HepG2 (cell line): ENCODE results near the gene TMEM121. TPM values are rescaled to one million over a fixed set of nuclear protein-coding genes. Genes with fewer than 3 reads are reported as not detected.
A peak's percentile ranks its signal among the peaks of the same experiment; 100 is the strongest.

Experiments used
- ARHGAP35 ChIP-seq: sonication (generic); formaldehyde crosslinking; IDR thresholded peaks from 2 replicates; pipeline ENCODE4 v1.9.0; 2022; ENCODE audit warnings: mild to moderate bottlenecking, inconsistent platforms, moderate library complexity, missing genetic modification reagents, borderline replicate concordance
- BORCS8-MEF2B ChIP-seq: sonication (generic); formaldehyde crosslinking; IDR thresholded peaks from 2 replicates; pipeline ENCODE4 v1.8.0; 2022; ENCODE audit warnings: mild to moderate bottlenecking, missing genetic modification reagents
- CCDC6 ChIP-seq: sonication (generic); formaldehyde crosslinking; IDR thresholded peaks from 2 replicates; pipeline ENCODE4 v1.8.1; 2022; ENCODE audit warnings: mild to moderate bottlenecking, missing genetic modification reagents, moderate library complexity
- ERF ChIP-seq: IDR thresholded peaks from 2 replicates; pipeline ENCODE4 v1.6.1; 2018; ENCODE audit warnings: missing biosample characterization, missing genetic modification reagents
- IKZF1 ChIP-seq: fragments of 450-650 bp; IDR thresholded peaks from 2 replicates; pipeline ENCODE4 v1.7.1; 2016
- ISL2 ChIP-seq: sonication (generic); formaldehyde crosslinking; IDR thresholded peaks from 2 replicates; pipeline ENCODE4 v1.5.0; 2020; ENCODE audit warnings: missing genetic modification reagents
- KAT8 ChIP-seq: IDR thresholded peaks from 2 replicates; pipeline ENCODE4 v1.6.1; 2016; ENCODE audit warnings: missing genetic modification reagents, missing compliant biosample characterization
- NFIC ChIP-seq: IDR thresholded peaks from 2 replicates; pipeline ENCODE4 v1.6.1; 2012; ENCODE audit warnings: mild to moderate bottlenecking, low read length, inconsistent platforms
- RFX1 ChIP-seq: fragments of 450-650 bp; IDR thresholded peaks from 2 replicates; pipeline ENCODE4 v1.6.1; 2017
- THYN1 ChIP-seq: sonication (generic); formaldehyde crosslinking; IDR thresholded peaks from 2 replicates; pipeline ENCODE4 v1.8.1; 2023; ENCODE audit warnings: low read depth, mild to moderate bottlenecking, moderate library complexity, missing genetic modification reagents, borderline replicate concordance
- TOPORS ChIP-seq: sonication (generic); formaldehyde crosslinking; IDR thresholded peaks from 2 replicates; pipeline ENCODE4 v1.8.0; 2023; ENCODE audit warnings: mild to moderate bottlenecking, missing genetic modification reagents
- ZNF274 ChIP-seq: sonication (generic); formaldehyde crosslinking; IDR thresholded peaks from 2 replicates; pipeline ENCODE4 v1.5.1; 2020; ENCODE audit warnings: mild to moderate bottlenecking, missing genetic modification reagents
- ZNF441 ChIP-seq: sonication (generic); formaldehyde crosslinking; IDR thresholded peaks from 2 replicates; pipeline ENCODE4 v1.7.0; 2021; ENCODE audit warnings: missing genetic modification reagents, borderline replicate concordance
- ZNF546 ChIP-seq: sonication (generic); formaldehyde crosslinking; conservative IDR thresholded peaks from 2 replicates; pipeline ENCODE4 v1.8.1; 2023; ENCODE audit warnings: mild to moderate bottlenecking, missing genetic modification reagents
- ZNF547 ChIP-seq: sonication (generic); formaldehyde crosslinking; IDR thresholded peaks from 2 replicates; pipeline ENCODE4 v1.5.1; 2020; ENCODE audit warnings: mild to moderate bottlenecking, missing genetic modification reagents
- ZSCAN29 ChIP-seq: sonication (generic); formaldehyde crosslinking; conservative IDR thresholded peaks from 2 replicates; pipeline ENCODE4 v1.4.0; 2020; ENCODE audit warnings: mild to moderate bottlenecking, missing genetic modification reagents
- polyA plus RNA-seq, 8 experiments: library from polyadenylated mRNA; depleted of rRNA in 3 of 8; stranded (reverse) in 7 of 8; unstranded in 1 of 8; fragments of >200 nt; fragmentation: Illumina TruSeq in 4 of 8; extraction: Trizol in 4 of 8; gene quantifications; 2 replicates each; pipeline versions ENCODE4 v1.2.1 to v1.2.3, GENCODE V29; 2011 to 2016; ENCODE audit warnings: low read depth in 4 of 8, missing spikeins in 1 of 8, mixed read lengths in 1 of 8; ENCODE audit not compliant: insufficient read depth in 1 of 8
- total RNA-seq, 5 experiments: library from RNA; depleted of rRNA; stranded (reverse); fragments of >200 nt; fragmentation: Illumina TruSeq; extraction: Trizol; gene quantifications; 2 replicates each; pipeline ENCODE4 v1.2.3, GENCODE V29; 2016; ENCODE audit warnings: low read depth in 1 of 5
- TF ChIP-seq, protein P1 (sequence below): sonication (generic); formaldehyde crosslinking; IDR thresholded peaks from 2 replicates; pipeline ENCODE4 v1.5.1; 2020; ENCODE audit warnings: missing genetic modification reagents, mild to moderate bottlenecking, borderline replicate concordance
- TF ChIP-seq, protein P2 (sequence below): sonication (generic); formaldehyde crosslinking; IDR thresholded peaks from 2 replicates; pipeline ENCODE4 v1.4.0; 2020; ENCODE audit warnings: missing genetic modification reagents, mild to moderate bottlenecking, borderline replicate concordance
- TF ChIP-seq, protein P3 (sequence below): IDR thresholded peaks from 2 replicates; pipeline ENCODE4 v1.6.1; 2016; ENCODE audit warnings: low read depth, control low read depth
- TF ChIP-seq, protein P4 (sequence below): sonication (generic); formaldehyde crosslinking; IDR thresholded peaks from 2 replicates; pipeline ENCODE4 v1.8.1; 2023; ENCODE audit warnings: mild to moderate bottlenecking, missing genetic modification reagents

Gene TMEM121
- total and polyA plus RNA-seq, 2 of the 13 experiments (the other 11 are each of a cell fraction or from before 2014, with no cell fraction given): 6.6 to 19.0 TPM

DNA sequence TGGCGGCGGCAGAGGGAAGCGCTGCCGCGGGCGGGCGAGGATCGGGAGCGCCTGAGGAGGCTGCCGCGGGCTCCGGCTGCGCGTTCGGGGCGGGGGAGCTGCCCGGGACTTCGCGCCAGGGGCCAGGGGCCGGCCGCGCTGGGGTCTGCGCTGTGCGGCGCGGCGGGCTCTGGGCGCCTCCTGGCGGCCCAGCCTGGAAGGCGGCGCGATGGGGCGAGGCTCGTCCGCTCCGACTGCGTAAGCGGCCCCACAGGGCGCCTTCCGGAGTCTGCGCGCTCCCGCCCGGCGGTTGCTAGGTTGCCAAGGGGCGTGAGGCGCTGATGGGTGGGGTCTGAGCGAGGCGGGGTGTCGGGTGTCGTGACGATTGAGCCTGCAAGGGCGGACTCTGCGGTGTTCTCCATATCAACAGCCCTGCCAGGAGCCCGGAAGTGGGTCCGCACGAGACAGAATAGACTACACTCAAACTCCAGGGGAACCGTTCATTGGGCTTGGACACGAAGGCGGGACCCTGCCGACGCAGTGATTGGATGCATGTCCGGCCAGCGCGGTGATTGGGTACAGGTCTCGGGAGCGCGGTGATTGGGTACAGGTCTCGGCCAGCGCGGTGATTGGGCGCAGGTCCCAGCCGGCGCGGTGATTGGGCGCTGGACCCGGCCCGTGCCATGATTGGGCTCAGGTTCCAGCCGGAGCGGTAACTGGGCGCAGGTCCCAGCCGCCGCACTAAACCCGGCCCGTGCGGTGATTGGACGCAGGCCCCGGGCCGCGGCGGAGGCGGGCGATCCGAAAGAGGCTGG is 35.6 kb upstream of the TMEM121 start, which contains the start of gene TEDC1 (continued):
- TF ChIP-seq ERF: peak; percentile 81; the same call in 1 of the 2 replicates
- peak; percentile 84 for TF ChIP-seq RFX1
- peak; percentile 99 for TF ChIP-seq ZSCAN29
- TF ChIP-seq, protein P1, sequence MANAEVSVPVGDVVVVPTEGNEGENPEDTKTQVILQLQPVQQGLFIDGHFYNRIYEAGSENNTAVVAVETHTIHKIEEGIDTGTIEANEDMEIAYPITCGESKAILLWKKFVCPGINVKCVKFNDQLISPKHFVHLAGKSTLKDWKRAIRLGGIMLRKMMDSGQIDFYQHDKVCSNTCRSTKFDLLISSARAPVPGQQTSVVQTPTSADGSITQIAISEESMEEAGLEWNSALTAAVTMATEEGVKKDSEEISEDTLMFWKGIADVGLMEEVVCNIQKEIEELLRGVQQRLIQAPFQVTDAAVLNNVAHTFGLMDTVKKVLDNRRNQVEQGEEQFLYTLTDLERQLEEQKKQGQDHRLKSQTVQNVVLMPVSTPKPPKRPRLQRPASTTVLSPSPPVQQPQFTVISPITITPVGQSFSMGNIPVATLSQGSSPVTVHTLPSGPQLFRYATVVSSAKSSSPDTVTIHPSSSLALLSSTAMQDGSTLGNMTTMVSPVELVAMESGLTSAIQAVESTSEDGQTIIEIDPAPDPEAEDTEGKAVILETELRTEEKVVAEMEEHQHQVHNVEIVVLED: peak; percentile 76
- TF ChIP-seq, protein P2, sequence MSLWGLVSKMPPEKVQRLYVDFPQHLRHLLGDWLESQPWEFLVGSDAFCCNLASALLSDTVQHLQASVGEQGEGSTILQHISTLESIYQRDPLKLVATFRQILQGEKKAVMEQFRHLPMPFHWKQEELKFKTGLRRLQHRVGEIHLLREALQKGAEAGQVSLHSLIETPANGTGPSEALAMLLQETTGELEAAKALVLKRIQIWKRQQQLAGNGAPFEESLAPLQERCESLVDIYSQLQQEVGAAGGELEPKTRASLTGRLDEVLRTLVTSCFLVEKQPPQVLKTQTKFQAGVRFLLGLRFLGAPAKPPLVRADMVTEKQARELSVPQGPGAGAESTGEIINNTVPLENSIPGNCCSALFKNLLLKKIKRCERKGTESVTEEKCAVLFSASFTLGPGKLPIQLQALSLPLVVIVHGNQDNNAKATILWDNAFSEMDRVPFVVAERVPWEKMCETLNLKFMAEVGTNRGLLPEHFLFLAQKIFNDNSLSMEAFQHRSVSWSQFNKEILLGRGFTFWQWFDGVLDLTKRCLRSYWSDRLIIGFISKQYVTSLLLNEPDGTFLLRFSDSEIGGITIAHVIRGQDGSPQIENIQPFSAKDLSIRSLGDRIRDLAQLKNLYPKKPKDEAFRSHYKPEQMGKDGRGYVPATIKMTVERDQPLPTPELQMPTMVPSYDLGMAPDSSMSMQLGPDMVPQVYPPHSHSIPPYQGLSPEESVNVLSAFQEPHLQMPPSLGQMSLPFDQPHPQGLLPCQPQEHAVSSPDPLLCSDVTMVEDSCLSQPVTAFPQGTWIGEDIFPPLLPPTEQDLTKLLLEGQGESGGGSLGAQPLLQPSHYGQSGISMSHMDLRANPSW: 0 out of 2 replicates have a peak, but pooled peaks have one; percentile 37
- TF ChIP-seq, protein P3, sequence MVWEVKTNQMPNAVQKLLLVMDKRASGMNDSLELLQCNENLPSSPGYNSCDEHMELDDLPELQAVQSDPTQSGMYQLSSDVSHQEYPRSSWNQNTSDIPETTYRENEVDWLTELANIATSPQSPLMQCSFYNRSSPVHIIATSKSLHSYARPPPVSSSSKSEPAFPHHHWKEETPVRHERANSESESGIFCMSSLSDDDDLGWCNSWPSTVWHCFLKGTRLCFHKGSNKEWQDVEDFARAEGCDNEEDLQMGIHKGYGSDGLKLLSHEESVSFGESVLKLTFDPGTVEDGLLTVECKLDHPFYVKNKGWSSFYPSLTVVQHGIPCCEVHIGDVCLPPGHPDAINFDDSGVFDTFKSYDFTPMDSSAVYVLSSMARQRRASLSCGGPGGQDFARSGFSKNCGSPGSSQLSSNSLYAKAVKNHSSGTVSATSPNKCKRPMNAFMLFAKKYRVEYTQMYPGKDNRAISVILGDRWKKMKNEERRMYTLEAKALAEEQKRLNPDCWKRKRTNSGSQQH (CRISPR knock-in tag): peak; percentile 24; the same call in 1 of the 2 replicates
- no peak for TF ChIP-seq ZNF547 (CRISPR knock-in tag)
- no peak for TF ChIP-seq ZNF546 (CRISPR knock-in tag)
- TF ChIP-seq NFIC: no peak; the same call in 1 of the 2 replicates
- peak; percentile 61 for TF ChIP-seq TOPORS (CRISPR knock-in tag)
- TF ChIP-seq ARHGAP35: peak; percentile 36; the same call in 1 of the 2 replicates
- TF ChIP-seq ZNF274 (CRISPR knock-in tag): 0 out of 2 replicates have a peak, but pooled peaks have one; percentile 65
- TF ChIP-seq, protein P4, sequence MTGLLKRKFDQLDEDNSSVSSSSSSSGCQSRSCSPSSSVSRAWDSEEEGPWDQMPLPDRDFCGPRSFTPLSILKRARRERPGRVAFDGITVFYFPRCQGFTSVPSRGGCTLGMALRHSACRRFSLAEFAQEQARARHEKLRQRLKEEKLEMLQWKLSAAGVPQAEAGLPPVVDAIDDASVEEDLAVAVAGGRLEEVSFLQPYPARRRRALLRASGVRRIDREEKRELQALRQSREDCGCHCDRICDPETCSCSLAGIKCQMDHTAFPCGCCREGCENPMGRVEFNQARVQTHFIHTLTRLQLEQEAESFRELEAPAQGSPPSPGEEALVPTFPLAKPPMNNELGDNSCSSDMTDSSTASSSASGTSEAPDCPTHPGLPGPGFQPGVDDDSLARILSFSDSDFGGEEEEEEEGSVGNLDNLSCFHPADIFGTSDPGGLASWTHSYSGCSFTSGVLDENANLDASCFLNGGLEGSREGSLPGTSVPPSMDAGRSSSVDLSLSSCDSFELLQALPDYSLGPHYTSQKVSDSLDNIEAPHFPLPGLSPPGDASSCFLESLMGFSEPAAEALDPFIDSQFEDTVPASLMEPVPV (CRISPR knock-in tag): peak; percentile 95
- TF ChIP-seq ISL2 (CRISPR knock-in tag): 0 out of 2 replicates have a peak, but pooled peaks have one; percentile 36
- TF ChIP-seq THYN1 (CRISPR knock-in tag): no peak
- peak; percentile 97 for TF ChIP-seq BORCS8-MEF2B
- TF ChIP-seq IKZF1: no peak
- peak; percentile 99 for TF ChIP-seq ZNF441 (CRISPR knock-in tag)
- peak; percentile 39; the same call in 1 of the 2 replicates for TF ChIP-seq CCDC6 (CRISPR knock-in tag)
- peak; percentile 91 for TF ChIP-seq KAT8
